Esophagus squamous epithelium (tissue), 5 donors: ENCODE data around the gene PODNL1. TPM values are rescaled to one million over a fixed set of nuclear protein-coding genes. Genes with fewer than 3 reads are reported as not detected.

Experiments
- DNase-seq: peaks from one replicate; lab custom pipeline; 2025; lab: John Stamatoyannopoulos, UW
- H3K27ac ChIP-seq, 4 donors: fragments of 200-600 bp; sonication (generic); one replicate each; pipeline ENCODE4 v1.5.1; 2016 to 2019; ENCODE audit warnings: mild to moderate bottlenecking in 1 of 4
- H3K27me3 ChIP-seq, 4 donors: fragments of 200-600 bp; sonication (generic); 1 replicate in 3 of 4; 2 replicates in 1 of 4; pipeline versions ENCODE4 v1.5.1 to v1.6.0; 2017 to 2021; ENCODE audit warnings: antibody characterized with exemption in 1 of 4
- H3K36me3 ChIP-seq, 3 donors: fragments of 200-600 bp; sonication (generic); one replicate each; pipeline ENCODE4 v1.5.1; 2016 to 2019
- H3K4me1 ChIP-seq, 3 donors: fragments of 200-600 bp; sonication (generic); one replicate each; pipeline ENCODE4 v1.5.1; 2017 to 2019
- H3K4me3 ChIP-seq, 4 donors: fragments of 200-600 bp; sonication (generic); 1 replicate in 3 of 4; 2 replicates in 1 of 4; pipeline ENCODE4 v1.5.1; 2016 to 2019; ENCODE audit warnings: mild to moderate bottlenecking in 2 of 4, moderate library complexity in 1 of 4
- H3K9me3 ChIP-seq, 3 donors: fragments of 200-600 bp; sonication (generic); one replicate each; pipeline ENCODE4 v1.5.1; 2016 to 2019
- POLR2A ChIP-seq, 4 donors: fragments of 450-650 bp; IDR thresholded peaks; one replicate each; pipeline ENCODE4 v1.6.1; 2017; ENCODE audit warnings: antibody characterized with exemption in 4 of 4, mild to moderate bottlenecking in 4 of 4, moderate library complexity in 3 of 4
- WGBS, 2 donors: methylation state at CpG; one replicate each; pipeline ENCODE4 v1.1.5; 2018; 5-methylcytosine and 5-hydroxymethylcytosine counted together
- intact Hi-C: fragments of 100-400 bp; cut with DNase I; formaldehyde crosslinking; loops from one replicate; pipeline ENCODE4 v1.15.0; 2022
- total RNA-seq, 4 donors: library from RNA; depleted of rRNA; stranded (reverse); fragments of >200 nt; gene quantifications; one replicate each; pipeline ENCODE4 v1.1.0, GENCODE V29; 2016
- TF ChIP-seq, protein P1 (sequence below), 6 experiments: fragments of 450-650 bp in 4 of 6; fragments of 200-600 bp in 2 of 6; sonication (generic) in 2 of 6; IDR thresholded peaks; one replicate each; pipeline ENCODE4 v1.5.1; 2016 to 2019; ENCODE audit warnings: antibody characterized with exemption in 6 of 6, mild to moderate bottlenecking in 4 of 6, moderate library complexity in 4 of 6
- donor health status: DM: yes; HTN: yes; CAD: no.

Gene PODNL1
- total RNA-seq, 4 donors from 2014 or later = 2.3 to 8.0 (median 3.3) TPM

DNA sequence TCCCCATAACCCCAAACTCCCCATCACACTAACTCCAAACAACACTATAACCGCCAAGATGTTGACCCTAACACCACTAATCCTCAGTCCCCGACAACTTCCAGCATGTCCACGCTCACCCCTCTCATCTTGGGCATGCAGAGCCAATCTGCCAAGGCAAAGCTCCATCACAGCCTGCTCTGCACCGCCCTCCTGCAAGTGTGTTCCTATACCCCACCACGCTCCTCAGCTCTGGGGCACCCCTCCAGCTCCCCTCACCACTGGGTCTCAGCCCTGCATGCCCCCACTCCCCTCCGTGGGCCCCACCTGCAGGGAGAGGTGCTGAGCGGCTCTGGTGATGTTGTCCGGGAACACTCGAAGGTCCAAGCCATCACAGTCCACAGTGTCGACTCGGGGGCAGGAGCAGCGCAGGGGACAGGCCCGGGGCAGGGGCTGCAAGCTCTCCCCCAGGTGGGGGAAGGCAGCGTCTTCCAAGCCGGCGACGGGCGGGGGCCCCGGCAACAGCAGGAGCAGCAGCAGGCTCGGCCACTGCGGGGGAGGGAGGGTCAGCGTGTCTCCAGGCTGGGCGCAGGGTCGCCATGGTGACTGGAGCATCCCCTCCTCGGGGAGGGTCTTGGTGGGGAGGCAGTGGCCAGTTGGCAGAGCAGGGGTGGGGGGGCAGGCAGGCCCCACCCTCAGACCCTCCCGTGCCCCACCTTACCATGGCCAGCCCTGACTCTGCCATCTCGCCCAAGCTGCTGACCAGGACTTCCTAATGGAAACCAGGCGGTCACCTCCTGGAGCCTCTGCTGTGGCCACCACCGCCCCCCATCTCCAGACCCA lies 527 bp downstream of the PODNL1 start:
- 18 to 32% methylated on average over 4 of the region's 29 CpGs for WGBS, 2 donors
- DNase-seq = no peak
- Histone ChIP-seq H3K27me3 (peaks cover 0 to 42% (median 0%) of the 10 kb centered on the region in 4 donors), H3K9me3 (no peaks in the 10 kb centered on the region), H3K27ac (no peak overlapping the region), H3K36me3 (no peaks in the 10 kb centered on the region), H3K4me1 (peaks cover 0 to 17% (median 0%) of the 10 kb centered on the region in 3 donors), H3K4me3 (peak overlapping the region in 3 of 4 donors; percentile 17 to 37 (median 32))
- intact Hi-C loops = no loop called here
- TF ChIP-seq, protein P1, sequence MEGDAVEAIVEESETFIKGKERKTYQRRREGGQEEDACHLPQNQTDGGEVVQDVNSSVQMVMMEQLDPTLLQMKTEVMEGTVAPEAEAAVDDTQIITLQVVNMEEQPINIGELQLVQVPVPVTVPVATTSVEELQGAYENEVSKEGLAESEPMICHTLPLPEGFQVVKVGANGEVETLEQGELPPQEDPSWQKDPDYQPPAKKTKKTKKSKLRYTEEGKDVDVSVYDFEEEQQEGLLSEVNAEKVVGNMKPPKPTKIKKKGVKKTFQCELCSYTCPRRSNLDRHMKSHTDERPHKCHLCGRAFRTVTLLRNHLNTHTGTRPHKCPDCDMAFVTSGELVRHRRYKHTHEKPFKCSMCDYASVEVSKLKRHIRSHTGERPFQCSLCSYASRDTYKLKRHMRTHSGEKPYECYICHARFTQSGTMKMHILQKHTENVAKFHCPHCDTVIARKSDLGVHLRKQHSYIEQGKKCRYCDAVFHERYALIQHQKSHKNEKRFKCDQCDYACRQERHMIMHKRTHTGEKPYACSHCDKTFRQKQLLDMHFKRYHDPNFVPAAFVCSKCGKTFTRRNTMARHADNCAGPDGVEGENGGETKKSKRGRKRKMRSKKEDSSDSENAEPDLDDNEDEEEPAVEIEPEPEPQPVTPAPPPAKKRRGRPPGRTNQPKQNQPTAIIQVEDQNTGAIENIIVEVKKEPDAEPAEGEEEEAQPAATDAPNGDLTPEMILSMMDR (IDR thresholded peaks at IDR 0.05) = no peak
- TF ChIP-seq POLR2A (IDR thresholded peaks at IDR 0.05) = no peak

DNA sequence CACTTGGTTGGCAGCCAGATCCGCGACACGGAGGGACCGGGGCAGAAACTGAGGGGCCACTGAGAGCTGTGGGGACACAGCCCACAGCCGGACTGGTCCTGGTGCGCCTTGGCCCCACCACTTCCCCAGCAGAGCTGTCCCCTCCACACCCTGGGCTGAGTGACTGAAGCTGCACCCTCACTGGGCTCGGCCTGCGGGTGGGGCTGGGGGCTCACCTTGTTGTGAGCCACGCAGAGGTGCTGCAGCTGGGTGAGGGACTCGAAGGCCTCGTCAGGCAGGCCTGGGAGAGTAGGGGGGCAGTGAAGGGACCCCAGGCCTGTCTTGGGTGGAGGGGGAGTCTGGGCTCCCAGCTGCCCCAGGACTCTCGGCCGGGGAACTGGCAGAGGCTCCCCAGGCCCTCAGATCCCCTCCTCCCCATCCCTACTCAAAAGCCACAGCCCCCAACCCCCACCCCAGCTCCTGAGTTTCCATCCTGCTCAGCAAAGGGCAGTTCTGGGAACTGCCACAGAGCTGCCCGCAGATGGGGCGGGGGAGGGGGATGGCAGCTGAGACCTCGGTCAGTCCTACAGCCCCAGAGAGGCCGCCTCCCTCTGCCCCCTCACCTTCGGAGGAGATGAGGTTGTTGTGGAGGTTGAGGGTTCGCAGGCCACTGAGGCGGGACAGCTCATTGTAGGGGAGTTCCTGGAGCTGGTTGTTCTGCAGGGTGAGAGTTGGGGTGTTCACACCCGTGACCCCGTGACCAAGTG lies 2.3 kb downstream of the PODNL1 start:
- Histone ChIP-seq H3K9me3 (no peaks in the 10 kb centered on the region), H3K27ac (no peak overlapping the region), H3K4me1 (peaks cover 0 to 22% (median 0%) of the 10 kb centered on the region in 3 donors), H3K4me3 (no peak overlapping the region), H3K36me3 (peaks cover 0 to 10% (median 0%) of the 10 kb centered on the region in 3 donors), H3K27me3 (peaks cover 0 to 42% (median 0%) of the 10 kb centered on the region in 4 donors)
- intact Hi-C loops = no loop called here
- DNase-seq = no peak
- no peak for TF ChIP-seq POLR2A (IDR thresholded peaks at IDR 0.05)
- TF ChIP-seq, protein P1 (IDR thresholded peaks at IDR 0.05) = no peak
- WGBS, 2 donors = 71 to 82% methylated on average over 7 to 8 of the region's 22 CpGs

DNA sequence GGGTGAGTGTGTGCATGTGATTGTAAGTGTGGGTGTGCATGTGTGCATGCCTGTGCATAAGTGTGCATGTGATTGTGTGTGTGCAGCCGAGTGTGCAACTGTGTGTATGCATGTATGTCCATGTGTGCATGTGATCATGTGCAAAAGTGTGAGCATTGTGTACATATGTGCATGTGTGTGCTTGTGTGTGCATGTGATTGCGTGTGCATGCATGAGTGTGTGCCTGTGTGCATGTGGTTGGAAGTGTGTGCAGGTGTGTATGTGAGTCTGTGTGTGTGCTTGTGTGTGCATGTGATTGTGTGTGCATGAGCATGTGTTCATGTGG lies 3.5 kb downstream of the PODNL1 start:
- Histone ChIP-seq H3K27me3 (peaks cover 0 to 42% (median 0%) of the 10 kb centered on the region in 4 donors), H3K4me3 (no peak overlapping the region), H3K27ac (no peak overlapping the region), H3K36me3 (peaks cover 0 to 22% (median 3%) of the 10 kb centered on the region in 3 donors), H3K4me1 (peaks cover 0 to 22% (median 0%) of the 10 kb centered on the region in 3 donors), H3K9me3 (no peaks in the 10 kb centered on the region)
- no peak for DNase-seq
- intact Hi-C loops = no loop called here
- 100% methylated on average over 2 of the region's 2 CpGs for WGBS, 2 donors
- TF ChIP-seq POLR2A (IDR thresholded peaks at IDR 0.05) = no peak
- TF ChIP-seq, protein P1 (IDR thresholded peaks at IDR 0.05) = no peak

DNA sequence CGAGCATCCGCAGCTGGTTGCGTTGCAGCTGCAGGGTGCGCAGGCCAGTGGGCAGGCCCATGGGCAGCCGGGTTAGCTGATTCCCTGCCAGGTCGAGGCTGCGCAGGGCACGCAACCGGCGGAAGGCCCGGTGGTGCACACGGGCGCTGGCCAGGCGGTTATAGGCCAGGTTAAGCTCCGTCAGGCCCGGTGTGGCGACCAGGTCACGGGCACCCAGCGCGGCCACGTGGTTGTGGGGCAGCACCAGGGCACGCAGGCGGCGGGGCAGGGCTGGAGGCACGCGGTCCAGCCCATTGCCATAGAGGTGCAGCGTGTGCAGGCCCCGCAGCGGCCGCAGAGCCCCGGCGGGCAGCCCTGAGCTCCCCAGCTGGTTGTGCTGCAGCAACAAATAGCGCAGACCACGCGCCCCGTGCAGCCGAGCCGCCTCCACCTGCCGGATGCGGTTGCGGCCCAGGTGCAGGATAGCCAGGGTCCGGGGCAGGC lies 5.3 kb downstream of the PODNL1 start:
- H3K36me3 ChIP-seq = peaks cover 0 to 36% (median 3%) of the 10 kb centered on the region in 3 donors
- no peak for DNase-seq
- no peak overlapping the region for H3K4me3 ChIP-seq
- TF ChIP-seq, protein P1 (IDR thresholded peaks at IDR 0.05) = no peak
- TF ChIP-seq POLR2A (IDR thresholded peaks at IDR 0.05) = no peak
- no peaks in the 10 kb centered on the region for H3K9me3 ChIP-seq
- whole genome bisulfite sequencing, 2 donors = 90 to 93% methylated on average over 3 to 19 of the region's 42 CpGs
- peaks cover 0 to 12% (median 0%) of the 10 kb centered on the region in 3 donors for H3K4me1 ChIP-seq
- H3K27me3 ChIP-seq = peaks cover 0 to 32% (median 0%) of the 10 kb centered on the region in 4 donors
- no peak overlapping the region for H3K27ac ChIP-seq
- intact Hi-C loops = no loop called here
